Uterus (tissue), 4 donors: ENCODE measurements around the gene NFKBIZ. TPM values are rescaled to one million over a fixed set of nuclear protein-coding genes. Genes with fewer than 3 reads are reported as not detected.

Source experiments
- DNase-seq, 2 donors: peaks; one replicate each; pipeline ENCODE4 v3.0.0-alpha.2; 2019 to 2020
- H3K27ac ChIP-seq, 2 donors: fragments of 200-600 bp; sonication (generic); 1 replicate in 1 of 2; 2 replicates in 1 of 2; pipeline ENCODE4 v1.5.1; 2016 to 2018
- H3K27me3 ChIP-seq, 2 donors: fragments of 200-600 bp; sonication (generic); one replicate each; pipeline ENCODE4 v1.5.1; 2018 to 2019; ENCODE audit warnings: control low read depth in 1 of 2
- H3K36me3 ChIP-seq, 2 donors: fragments of 200-600 bp; sonication (generic); one replicate each; pipeline ENCODE4 v1.5.1; 2019; ENCODE audit warnings: control low read depth in 1 of 2
- H3K4me1 ChIP-seq, 2 donors: fragments of 200-600 bp; sonication (generic); one replicate each; pipeline ENCODE4 v1.5.1; 2018 to 2019; ENCODE audit warnings: control low read depth in 1 of 2
- H3K4me3 ChIP-seq, 2 donors: fragments of 200-600 bp; sonication (generic); 1 replicate in 1 of 2; 2 replicates in 1 of 2; pipeline ENCODE4 v1.5.1; 2018 to 2019; ENCODE audit warnings: mild to moderate bottlenecking in 1 of 2
- H3K9me3 ChIP-seq, 2 donors: fragments of 200-600 bp; sonication (generic); one replicate each; pipeline ENCODE4 v1.5.1; 2019; ENCODE audit warnings: control low read depth in 1 of 2
- POLR2A ChIP-seq, 2 donors: fragments of 450-650 bp; IDR thresholded peaks; one replicate each; pipeline ENCODE4 v1.6.1; 2016; ENCODE audit warnings: antibody characterized with exemption in 2 of 2, mild to moderate bottlenecking in 1 of 2, moderate library complexity in 1 of 2
- intact Hi-C: fragments of 100-400 bp; cut with DNase I; formaldehyde crosslinking; loops from one replicate; pipeline ENCODE4 v1.15.1; 2023; ENCODE audit warnings: low total_unique reads
- total RNA-seq, 4 donors: library from RNA; depleted of rRNA in 3 of 4; stranded (reverse); fragments of >200 nt in 3 of 4; gene quantifications; one replicate each; pipeline versions ENCODE4 v1.1.0 to v1.2.4, GENCODE V29; 2014 to 2023
- TF ChIP-seq, protein P1 (sequence below), 4 experiments: fragments of 200-600 bp in 2 of 4; fragments of 450-650 bp in 2 of 4; sonication (generic) in 2 of 4; IDR thresholded peaks; one replicate each; pipeline ENCODE4 v1.5.1; 2016 to 2019; ENCODE audit warnings: antibody characterized with exemption in 4 of 4, mild to moderate bottlenecking in 2 of 4, moderate library complexity in 1 of 4
- donor health status: DM: yes; HTN: yes; CAD: no.

The NFKBIZ gene
- total RNA-seq, 4 donors from 2014 or later, result 10.2 to 119 (median 58.9) TPM

GRCh38 chr3:101829437-101829830 is 19.9 kb upstream of the NFKBIZ start:
- H3K4me3 ChIP-seq, result peak overlapping the region; percentile 37 to 44
- TF ChIP-seq, protein P1, sequence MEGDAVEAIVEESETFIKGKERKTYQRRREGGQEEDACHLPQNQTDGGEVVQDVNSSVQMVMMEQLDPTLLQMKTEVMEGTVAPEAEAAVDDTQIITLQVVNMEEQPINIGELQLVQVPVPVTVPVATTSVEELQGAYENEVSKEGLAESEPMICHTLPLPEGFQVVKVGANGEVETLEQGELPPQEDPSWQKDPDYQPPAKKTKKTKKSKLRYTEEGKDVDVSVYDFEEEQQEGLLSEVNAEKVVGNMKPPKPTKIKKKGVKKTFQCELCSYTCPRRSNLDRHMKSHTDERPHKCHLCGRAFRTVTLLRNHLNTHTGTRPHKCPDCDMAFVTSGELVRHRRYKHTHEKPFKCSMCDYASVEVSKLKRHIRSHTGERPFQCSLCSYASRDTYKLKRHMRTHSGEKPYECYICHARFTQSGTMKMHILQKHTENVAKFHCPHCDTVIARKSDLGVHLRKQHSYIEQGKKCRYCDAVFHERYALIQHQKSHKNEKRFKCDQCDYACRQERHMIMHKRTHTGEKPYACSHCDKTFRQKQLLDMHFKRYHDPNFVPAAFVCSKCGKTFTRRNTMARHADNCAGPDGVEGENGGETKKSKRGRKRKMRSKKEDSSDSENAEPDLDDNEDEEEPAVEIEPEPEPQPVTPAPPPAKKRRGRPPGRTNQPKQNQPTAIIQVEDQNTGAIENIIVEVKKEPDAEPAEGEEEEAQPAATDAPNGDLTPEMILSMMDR (IDR thresholded peaks at IDR 0.05), result no peak
- TF ChIP-seq POLR2A (IDR thresholded peaks at IDR 0.05), result no peak
- H3K27me3 ChIP-seq, result no peaks in the 10 kb centered on the region
- no peaks in the 10 kb centered on the region for H3K36me3 ChIP-seq
- peak overlapping the region; percentile 87 to 93 for H3K27ac ChIP-seq
- no peaks in the 10 kb centered on the region for H3K9me3 ChIP-seq
- intact Hi-C loops, result no loop called here
- DNase-seq, result no peak
- peaks cover 0 to 7% of the 10 kb centered on the region in 2 donors for H3K4me1 ChIP-seq

GRCh38 chr3:101829874-101830273 is 19.4 kb upstream of the NFKBIZ start:
- Histone ChIP-seq H3K4me3 (no peak overlapping the region), H3K27me3 (no peaks in the 10 kb centered on the region), H3K4me1 (peaks cover 0 to 7% of the 10 kb centered on the region in 2 donors), H3K27ac (peak overlapping the region; percentile 87 to 93), H3K9me3 (no peaks in the 10 kb centered on the region), H3K36me3 (no peaks in the 10 kb centered on the region)
- intact Hi-C loops, result no loop called here
- TF ChIP-seq, protein P1 (IDR thresholded peaks at IDR 0.05), result no peak
- TF ChIP-seq POLR2A (IDR thresholded peaks at IDR 0.05), result no peak
- DNase-seq, result no peak

GRCh38 chr3:101833446-101833974 is 15.8 kb upstream of the NFKBIZ start:
- TF ChIP-seq, protein P1 (IDR thresholded peaks at IDR 0.05), result no peak
- TF ChIP-seq POLR2A (IDR thresholded peaks at IDR 0.05), result no peak
- Histone ChIP-seq H3K27me3 (no peaks in the 10 kb centered on the region), H3K27ac (peak overlapping the region in 1 of 2 donors; percentile 14), H3K4me1 (peaks cover 0 to 7% of the 10 kb centered on the region in 2 donors), H3K4me3 (no peak overlapping the region), H3K9me3 (no peaks in the 10 kb centered on the region), H3K36me3 (no peaks in the 10 kb centered on the region)
- intact Hi-C loops, result no loop called here
- DNase-seq, result no peak

DNA sequence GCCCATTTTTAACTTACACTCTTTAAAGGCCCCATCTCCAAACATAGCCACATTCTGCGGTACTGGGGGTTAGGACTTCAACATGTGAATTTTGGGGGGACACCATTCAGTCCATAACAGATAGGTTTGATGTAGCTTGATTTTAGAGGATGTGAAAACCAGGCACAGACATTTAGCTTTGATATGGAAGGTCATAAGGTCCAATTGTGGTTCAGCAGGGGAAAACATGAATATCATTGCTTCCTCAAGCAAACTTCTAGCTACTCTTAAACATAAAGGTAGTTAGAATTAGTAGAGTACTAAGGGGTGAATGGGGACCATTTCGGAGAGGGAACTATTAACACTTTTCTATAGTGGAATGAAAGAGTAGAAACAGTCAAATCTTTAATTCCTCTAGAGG is 13.6 kb upstream of the NFKBIZ start:
- Histone ChIP-seq H3K27ac (peak overlapping the region; percentile 13 to 58), H3K36me3 (no peaks in the 10 kb centered on the region), H3K9me3 (no peaks in the 10 kb centered on the region), H3K4me1 (no peaks in the 10 kb centered on the region), H3K4me3 (no peak overlapping the region), H3K27me3 (no peaks in the 10 kb centered on the region)
- TF ChIP-seq, protein P1 (IDR thresholded peaks at IDR 0.05), result no peak
- DNase-seq, result no peak
- intact Hi-C loops, result no loop called here

GRCh38 chr3:101836160-101836559 is 13.2 kb upstream of the NFKBIZ start:
- Histone ChIP-seq H3K4me3 (no peak overlapping the region), H3K27ac (peak overlapping the region; percentile 50 to 58), H3K36me3 (no peaks in the 10 kb centered on the region), H3K27me3 (no peaks in the 10 kb centered on the region), H3K4me1 (no peaks in the 10 kb centered on the region), H3K9me3 (no peaks in the 10 kb centered on the region)
- no peak for DNase-seq
- intact Hi-C loops, result no loop called here
- TF ChIP-seq, protein P1 (IDR thresholded peaks at IDR 0.05), result no peak
- TF ChIP-seq POLR2A (IDR thresholded peaks at IDR 0.05), result no peak
